ENCODE results near the gene NKAIN2. TPM values are rescaled to one million over a fixed set of nuclear protein-coding genes. Genes with fewer than 3 reads are reported as not detected.
"Not testable (repeated sequence)": the region's sequence is repeated elsewhere in the genome, so short reads cannot be mapped to it uniquely, and the experiment has no call there.

NKAIN2 gene
- polyA plus RNA-seq, 1 donor from 2014 or later = not detected

- Mint-ChIP-seq H3K27ac (no peak overlapping the region), H3K4me3 (no peak overlapping the region), H3K27me3 (no peaks in the 10 kb centered on the region), H3K9me3 (peaks cover 7 to 31% (median 13%) of the 10 kb centered on the region in 3 donors), H3K4me1 (no peaks in the 10 kb centered on the region), H3K36me3 (no peaks in the 10 kb centered on the region)
Observed at GRCh38 chr6:124676033-124676432, 872.4 kb downstream of the NKAIN2 start.

DNA sequence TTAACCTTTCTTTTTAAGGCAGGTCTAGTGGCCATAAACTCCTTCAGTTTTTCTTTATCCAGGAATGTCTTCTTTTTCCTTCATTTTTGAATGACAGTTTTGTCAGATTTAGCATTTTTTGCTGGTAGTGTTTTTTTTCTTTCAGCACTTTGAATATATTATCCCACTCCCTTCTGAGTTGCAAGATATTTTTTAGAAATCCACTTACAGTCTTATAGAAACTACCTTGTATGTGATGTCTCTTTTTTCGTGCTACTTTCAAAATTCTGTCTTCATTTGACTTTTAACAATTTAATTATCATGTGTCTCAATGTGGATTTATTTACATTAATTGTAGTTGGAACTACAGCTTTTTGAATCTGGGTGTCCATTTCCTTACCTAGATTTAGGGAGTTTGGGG is 874.2 kb downstream of the NKAIN2 start:
- no peak overlapping the region for H3K27ac Mint-ChIP-seq
- H3K9me3 Mint-ChIP-seq = peaks cover 7 to 29% (median 13%) of the 10 kb centered on the region in 3 donors
- no peaks in the 10 kb centered on the region for H3K36me3 Mint-ChIP-seq
- no peaks in the 10 kb centered on the region for H3K27me3 Mint-ChIP-seq
- H3K4me3 Mint-ChIP-seq = no peak overlapping the region
- no peaks in the 10 kb centered on the region for H3K4me1 Mint-ChIP-seq

DNA sequence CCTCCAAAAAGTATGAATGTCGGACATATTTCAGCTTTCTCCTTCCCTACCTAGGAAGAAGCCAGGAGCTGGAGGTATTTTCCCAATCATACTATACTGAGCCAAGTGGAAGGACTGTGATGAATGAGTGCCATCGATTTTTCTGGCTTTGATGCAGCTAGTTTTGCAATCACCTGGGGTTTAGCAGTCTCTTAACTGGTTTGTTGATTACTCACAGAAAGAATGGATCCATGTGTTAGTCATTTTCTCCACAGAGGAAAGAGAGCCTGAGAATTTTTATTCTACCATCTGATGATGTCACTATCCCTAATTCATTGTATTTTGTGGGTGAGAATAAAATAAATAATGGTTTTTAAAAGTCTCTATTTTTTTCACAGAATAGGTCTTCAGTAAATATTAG is 875.7 kb downstream of the NKAIN2 start:
- H3K4me1 Mint-ChIP-seq = no peaks in the 10 kb centered on the region
- H3K27ac Mint-ChIP-seq = no peak overlapping the region
- no peak overlapping the region for H3K4me3 Mint-ChIP-seq
- H3K9me3 Mint-ChIP-seq = peaks cover 6 to 18% (median 13%) of the 10 kb centered on the region in 3 donors
- H3K27me3 Mint-ChIP-seq = no peaks in the 10 kb centered on the region
- H3K36me3 Mint-ChIP-seq = no peaks in the 10 kb centered on the region

DNA sequence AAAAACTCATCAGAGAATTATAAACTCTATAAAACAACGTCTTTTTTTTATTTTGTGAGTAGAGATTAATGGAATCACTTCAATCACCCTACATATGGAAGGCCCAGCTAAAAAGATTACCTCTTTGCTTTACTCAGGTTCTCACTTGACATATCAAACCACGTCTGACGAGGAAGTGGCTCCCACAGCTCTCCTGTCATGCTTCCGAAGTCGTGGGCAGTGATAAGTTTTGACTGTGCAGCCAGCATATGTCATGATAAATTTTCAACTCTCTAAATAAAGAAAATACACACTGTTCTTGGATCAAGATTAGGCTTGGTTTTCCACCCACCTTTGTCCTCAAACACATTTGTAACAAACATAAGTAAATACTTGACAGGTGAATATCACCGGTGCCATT is 879.1 kb downstream of the NKAIN2 start:
- Mint-ChIP-seq H3K27me3 (no peaks in the 10 kb centered on the region), H3K9me3 (peaks cover 2 to 7% (median 7%) of the 10 kb centered on the region in 3 donors), H3K4me3 (no peak overlapping the region), H3K27ac (no peak overlapping the region), H3K4me1 (no peaks in the 10 kb centered on the region), H3K36me3 (no peaks in the 10 kb centered on the region)

DNA sequence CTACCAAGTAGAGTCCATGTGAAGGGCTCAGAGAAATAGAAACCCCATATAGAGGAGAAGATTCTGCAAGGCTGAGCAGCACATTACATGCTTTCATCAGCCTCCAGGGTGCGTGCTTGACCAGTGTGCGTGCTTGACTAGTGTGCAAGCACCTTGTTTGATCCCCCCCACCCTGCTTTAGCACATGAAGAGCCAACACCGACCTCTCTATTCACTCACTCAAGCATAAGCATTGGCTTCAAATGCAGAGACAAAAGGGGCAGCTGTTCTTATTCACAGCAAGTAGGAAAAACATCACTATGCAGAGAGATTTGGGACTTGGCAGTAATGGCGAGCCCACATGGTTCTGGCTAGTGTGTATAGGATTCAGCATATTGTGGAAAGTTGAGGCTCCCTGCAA is 879.8 kb downstream of the NKAIN2 start:
- no peaks in the 10 kb centered on the region for H3K9me3 Mint-ChIP-seq
- H3K36me3 Mint-ChIP-seq = no peaks in the 10 kb centered on the region
- no peaks in the 10 kb centered on the region for H3K4me1 Mint-ChIP-seq
- no peaks in the 10 kb centered on the region for H3K27me3 Mint-ChIP-seq
- no peak overlapping the region for H3K4me3 Mint-ChIP-seq
- no peak overlapping the region for H3K27ac Mint-ChIP-seq

DNA sequence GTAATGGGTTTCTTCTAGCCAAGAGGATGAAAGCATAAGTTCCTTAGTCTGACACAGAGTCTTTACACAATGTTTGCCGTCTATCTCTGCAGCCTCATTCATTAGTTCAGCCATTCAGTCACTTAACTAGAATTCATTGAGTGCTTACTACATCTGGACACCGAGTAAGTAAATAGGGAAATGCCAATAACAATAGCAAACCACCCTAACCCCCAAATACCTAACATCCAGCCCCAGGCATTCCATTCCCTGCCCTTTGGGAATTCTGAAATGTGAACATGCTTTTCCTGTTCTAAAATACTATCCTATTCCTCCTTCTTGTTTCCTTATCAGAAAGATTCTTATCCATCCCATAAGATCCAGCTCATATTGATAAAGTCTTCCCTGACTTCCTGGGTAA is 881.0 kb downstream of the NKAIN2 start:
- H3K36me3 Mint-ChIP-seq = no peaks in the 10 kb centered on the region
- H3K4me1 Mint-ChIP-seq = no peaks in the 10 kb centered on the region
- H3K27me3 Mint-ChIP-seq = no peaks in the 10 kb centered on the region

DNA sequence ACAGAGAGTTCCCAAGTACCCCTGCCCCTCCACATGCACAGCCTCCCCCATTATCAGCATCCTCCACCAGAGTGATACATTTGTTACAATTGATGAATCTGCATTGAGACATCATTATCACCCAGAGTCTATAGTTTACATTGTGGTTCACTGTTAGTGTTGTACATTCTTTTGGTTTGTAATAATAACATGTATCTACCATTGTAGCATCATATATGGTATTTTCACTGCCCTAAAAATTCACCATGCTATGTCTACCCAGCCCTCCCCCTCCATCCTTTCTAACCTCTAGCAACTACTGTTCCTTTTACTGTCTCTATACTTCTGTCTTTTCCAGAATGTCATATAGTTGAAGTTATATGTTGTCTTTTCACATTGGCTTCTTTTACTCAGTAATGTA is 884.7 kb downstream of the NKAIN2 start:
- no peaks in the 10 kb centered on the region for H3K36me3 Mint-ChIP-seq

More for the DNA sequence above, 881.0 kb downstream of the NKAIN2 start:
- H3K27ac Mint-ChIP-seq = no peak overlapping the region
- no peak overlapping the region for H3K4me3 Mint-ChIP-seq
- no peaks in the 10 kb centered on the region for H3K9me3 Mint-ChIP-seq

GRCh38 chr6:124694139-124694705 is 890.6 kb downstream of the NKAIN2 start:
- H3K36me3 Mint-ChIP-seq = no peaks in the 10 kb centered on the region
- H3K27me3 Mint-ChIP-seq = no peaks in the 10 kb centered on the region
- no peaks in the 10 kb centered on the region for H3K4me1 Mint-ChIP-seq
- peaks cover 0 to 2% (median 0%) of the 10 kb centered on the region in 3 donors for H3K9me3 Mint-ChIP-seq
- no peak overlapping the region for H3K4me3 Mint-ChIP-seq
- no peak overlapping the region for H3K27ac Mint-ChIP-seq

More for the DNA sequence above, 884.7 kb downstream of the NKAIN2 start:
- no peaks in the 10 kb centered on the region for H3K4me1 Mint-ChIP-seq
- H3K27ac Mint-ChIP-seq = peak overlapping the region in 1 of 3 donors; percentile 13
- peaks cover 0 to under 1% (median 0%) of the 10 kb centered on the region in 3 donors for H3K9me3 Mint-ChIP-seq
- H3K4me3 Mint-ChIP-seq = no peak overlapping the region
- no peaks in the 10 kb centered on the region for H3K27me3 Mint-ChIP-seq

- no peak overlapping the region for H3K4me3 Mint-ChIP-seq
- no peaks in the 10 kb centered on the region for H3K4me1 Mint-ChIP-seq
- peaks cover 0 to 8% (median 3%) of the 10 kb centered on the region in 3 donors for H3K9me3 Mint-ChIP-seq
Observed at GRCh38 chr6:124699038-124699437, 895.4 kb downstream of the NKAIN2 start.

DNA sequence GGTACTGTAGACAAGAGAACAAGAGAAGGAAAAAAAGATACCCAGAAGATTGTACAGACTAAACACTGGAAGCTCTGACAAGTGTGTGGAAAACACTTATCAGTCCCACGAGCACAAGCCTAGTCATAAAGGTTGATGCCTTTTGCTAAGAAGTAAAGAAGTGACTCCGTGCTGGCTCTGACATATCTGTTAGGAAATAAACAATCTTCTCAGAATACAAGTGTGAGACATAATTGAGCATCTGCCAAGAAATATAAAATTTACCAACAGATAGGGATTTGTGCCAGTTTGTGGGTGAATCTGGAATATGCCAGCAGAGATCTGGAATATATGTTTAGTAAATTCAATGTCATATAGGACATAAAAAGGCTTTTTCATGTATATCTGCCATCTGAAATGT is 899.9 kb downstream of the NKAIN2 start:
- Mint-ChIP-seq H3K27ac (no peak overlapping the region), H3K4me3 (no peak overlapping the region), H3K27me3 (no peaks in the 10 kb centered on the region), H3K9me3 (peaks cover 0 to 13% (median 3%) of the 10 kb centered on the region in 3 donors), H3K36me3 (no peaks in the 10 kb centered on the region), H3K4me1 (no peaks in the 10 kb centered on the region)

More at GRCh38 chr6:124699038-124699437, 895.4 kb downstream of the NKAIN2 start:
- H3K36me3 Mint-ChIP-seq = no peaks in the 10 kb centered on the region
- H3K27ac Mint-ChIP-seq = no peak overlapping the region
- no peaks in the 10 kb centered on the region for H3K27me3 Mint-ChIP-seq

GRCh38 chr6:124712532-124712931 is 908.9 kb downstream of the NKAIN2 start:
- not testable (repeated sequence) for H3K36me3 Mint-ChIP-seq, H3K9me3 Mint-ChIP-seq, H3K27ac Mint-ChIP-seq, H3K4me3 Mint-ChIP-seq, H3K27me3 Mint-ChIP-seq, H3K4me1 Mint-ChIP-seq

- peaks cover 0 to 4% (median 0%) of the 10 kb centered on the region in 3 donors for H3K9me3 Mint-ChIP-seq
- H3K36me3 Mint-ChIP-seq = no peaks in the 10 kb centered on the region
- H3K4me1 Mint-ChIP-seq = no peaks in the 10 kb centered on the region
- no peak overlapping the region for H3K27ac Mint-ChIP-seq
- H3K4me3 Mint-ChIP-seq = no peak overlapping the region
- no peaks in the 10 kb centered on the region for H3K27me3 Mint-ChIP-seq
Observed at GRCh38 chr6:124714728-124715127, 911.1 kb downstream of the NKAIN2 start.

- H3K4me1 Mint-ChIP-seq = no peaks in the 10 kb centered on the region
- no peaks in the 10 kb centered on the region for H3K36me3 Mint-ChIP-seq
- no peak overlapping the region for H3K27ac Mint-ChIP-seq
- H3K9me3 Mint-ChIP-seq = peaks cover 0 to 4% (median 2%) of the 10 kb centered on the region in 3 donors
- H3K27me3 Mint-ChIP-seq = no peaks in the 10 kb centered on the region
- H3K4me3 Mint-ChIP-seq = no peak overlapping the region
Observed at GRCh38 chr6:124719913-124720312, 916.2 kb downstream of the NKAIN2 start.

DNA sequence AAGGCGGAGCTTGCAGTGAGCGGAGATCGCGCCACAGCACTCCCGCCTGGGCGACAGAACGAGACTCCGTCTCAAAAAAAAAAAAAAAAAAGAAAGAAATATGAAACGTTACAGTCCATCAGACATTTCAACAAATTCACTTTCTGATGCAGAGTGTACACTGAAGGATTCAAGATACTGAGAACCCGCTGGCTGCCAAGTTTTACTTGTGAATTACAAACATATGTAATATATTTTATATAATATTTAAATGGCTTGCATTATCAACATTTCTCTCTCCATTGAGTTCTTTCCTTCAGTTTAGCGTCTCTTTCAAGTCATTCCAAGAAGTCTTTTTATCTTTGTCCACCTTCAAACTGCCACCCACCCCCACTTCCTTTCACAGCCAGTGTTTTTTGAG is 917.7 kb downstream of the NKAIN2 start:
- Mint-ChIP-seq H3K4me1 (no peaks in the 10 kb centered on the region), H3K9me3 (peaks cover 0 to 4% (median 2%) of the 10 kb centered on the region in 3 donors), H3K4me3 (no peak overlapping the region), H3K36me3 (no peaks in the 10 kb centered on the region), H3K27me3 (no peaks in the 10 kb centered on the region), H3K27ac (no peak overlapping the region)

DNA sequence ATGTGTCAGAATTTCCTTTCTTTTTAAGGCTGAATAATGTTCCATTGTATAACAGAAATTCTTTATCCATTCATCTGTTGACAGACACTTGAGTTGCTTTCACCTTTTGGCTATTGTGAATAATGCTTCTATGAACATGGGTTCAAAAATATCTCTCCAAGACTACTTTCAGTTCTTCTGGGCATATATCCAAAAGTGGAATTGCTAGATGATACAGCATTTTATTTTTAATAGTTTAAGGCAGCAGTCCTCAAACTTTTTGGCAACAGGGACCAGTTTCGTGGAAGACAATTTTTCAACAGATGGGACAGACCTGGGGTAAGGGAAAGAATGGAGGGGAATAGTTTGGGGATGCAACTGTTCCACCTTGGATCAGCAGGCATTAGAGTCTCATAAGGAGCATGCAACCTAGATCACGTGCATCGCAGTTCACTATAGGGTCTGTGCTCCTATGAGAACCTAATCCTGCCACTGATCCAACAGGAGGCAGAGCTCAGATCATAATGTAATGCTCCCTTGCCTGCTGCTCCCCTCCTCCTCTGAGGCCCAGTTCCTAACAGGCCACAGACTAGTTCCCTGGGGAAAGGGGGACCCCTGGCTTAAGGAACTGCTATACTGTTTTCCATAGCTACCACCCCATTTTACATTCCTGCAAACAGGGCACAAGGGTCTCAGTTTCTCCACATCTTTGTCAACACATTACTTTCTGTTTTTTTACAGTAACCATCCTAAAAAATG is 918.6 kb downstream of the NKAIN2 start:
- H3K4me3 Mint-ChIP-seq = no peak overlapping the region
- H3K36me3 Mint-ChIP-seq = no peaks in the 10 kb centered on the region
- H3K27ac Mint-ChIP-seq = no peak overlapping the region

DNA sequence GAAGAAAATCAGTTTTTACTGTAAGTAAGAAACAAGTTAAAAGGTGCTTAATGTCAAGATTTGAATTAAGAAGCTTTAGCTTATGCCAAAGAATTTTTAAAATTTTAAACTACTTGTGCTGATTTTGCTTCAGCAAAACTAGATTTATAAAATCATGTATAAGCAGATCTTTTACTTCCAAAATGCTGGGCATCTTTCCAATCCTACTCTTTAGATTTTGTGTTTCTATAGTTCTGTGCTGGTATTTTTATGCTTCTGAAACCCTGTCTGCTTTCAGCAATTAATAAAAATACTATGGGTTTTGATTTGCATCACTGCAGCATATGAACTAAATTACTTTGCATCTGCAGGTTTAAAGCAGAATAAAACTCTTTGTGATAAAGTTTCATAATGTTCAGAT is 920.0 kb downstream of the NKAIN2 start:
- Mint-ChIP-seq H3K4me1 (no peaks in the 10 kb centered on the region), H3K27ac (no peak overlapping the region), H3K4me3 (no peak overlapping the region), H3K36me3 (peaks cover 1% of the 10 kb centered on the region), H3K27me3 (no peaks in the 10 kb centered on the region), H3K9me3 (peaks cover 0 to 2% (median 0%) of the 10 kb centered on the region in 3 donors)

More for the DNA sequence above, 918.6 kb downstream of the NKAIN2 start:
- no peaks in the 10 kb centered on the region for H3K4me1 Mint-ChIP-seq
- no peaks in the 10 kb centered on the region for H3K27me3 Mint-ChIP-seq
- peaks cover 0 to 4% (median 2%) of the 10 kb centered on the region in 3 donors for H3K9me3 Mint-ChIP-seq

Measured in IgD-negative memory B cell (primary cell).